ENCODE data around the gene HYAL3. TPM values are rescaled to one million over a fixed set of nuclear protein-coding genes. Genes with fewer than 3 reads are reported as not detected.
A peak's percentile ranks its signal among the peaks of the same experiment; 100 is the strongest.

The HYAL3 gene
- total and polyA plus RNA-seq, 2 of the 13 experiments (the other 11 are each of a cell fraction or from before 2014, with no cell fraction given) = 5.5 to 10.4 TPM

GRCh38 chr3:50322115-50322385 lies 22.8 kb upstream of the HYAL3 start (continued):
- TF ChIP-seq ZNF224 (CRISPR knock-in tag; IDR thresholded peaks at IDR 0.05) = no peak
- peak; percentile 49; the same call in 1 of the 2 replicates for TF ChIP-seq TARDBP (CRISPR knock-in tag; IDR thresholded peaks at IDR 0.05)
- peak; percentile 45 for TF ChIP-seq MED8 (CRISPR knock-in tag; IDR thresholded peaks at IDR 0.05; ENCODE audit: insufficient replicate concordance)
- TF ChIP-seq ZNF407 (CRISPR knock-in tag; IDR thresholded peaks at IDR 0.05; ENCODE audit: not compliant biosample characterization) = no peak
- TF ChIP-seq ZNF333 (CRISPR knock-in tag; IDR thresholded peaks at IDR 0.05; ENCODE audit: borderline replicate concordance) = peak; percentile 51; the same call in 1 of the 2 replicates
- no peak for TF ChIP-seq ZBTB21 (CRISPR knock-in tag; IDR thresholded peaks at IDR 0.05)
- peak; percentile 31; the same call in 1 of the 2 replicates for TF ChIP-seq RFXAP (CRISPR knock-in tag; IDR thresholded peaks at IDR 0.05; ENCODE audit: borderline replicate concordance)
- TF ChIP-seq NFKB2 (CRISPR knock-in tag; IDR thresholded peaks at IDR 0.05; ENCODE audit: borderline replicate concordance) = 0 out of 2 replicates have a peak, but pooled peaks have one; percentile 3
- peak; percentile 51 for TF ChIP-seq TAF1 (CRISPR knock-in tag; IDR thresholded peaks at IDR 0.05)
- no peak for TF ChIP-seq KDM6A (CRISPR knock-in tag; IDR thresholded peaks at IDR 0.05; ENCODE audit: low read depth)
- 0 out of 2 replicates have a peak, but pooled peaks have one; percentile 3 for TF ChIP-seq KMT2A (CRISPR knock-in tag; IDR thresholded peaks at IDR 0.05)
- no peak for TF ChIP-seq ZNF446 (CRISPR knock-in tag; IDR thresholded peaks at IDR 0.05)
- TF ChIP-seq RCOR2 (CRISPR knock-in tag; IDR thresholded peaks at IDR 0.05) = no peak
- TF ChIP-seq ZNF614 (CRISPR knock-in tag; IDR thresholded peaks at IDR 0.05; ENCODE audit: borderline replicate concordance) = no peak; the same call in 1 of the 2 replicates
- TF ChIP-seq ZNF749 (CRISPR knock-in tag; IDR thresholded peaks at IDR 0.05; ENCODE audit: borderline replicate concordance) = 0 out of 2 replicates have a peak, but pooled peaks have one; percentile 1
- peak; percentile 8; the same call in 1 of the 2 replicates for TF ChIP-seq HOXA3 (CRISPR knock-in tag; IDR thresholded peaks at IDR 0.05)
- TF ChIP-seq POLR2AphosphoS5 (IDR thresholded peaks at IDR 0.05; ENCODE audit: low read depth, low read length) = peak; percentile 75
- no peak for TF ChIP-seq GMEB2 (CRISPR knock-in tag; IDR thresholded peaks at IDR 0.05; ENCODE audit: low read depth)
- TF ChIP-seq CHD2 (IDR thresholded peaks at IDR 0.05; ENCODE audit: low read depth, low read length) = no peak
- no peak for TF ChIP-seq REXO4 (CRISPR knock-in tag; IDR thresholded peaks at IDR 0.05; ENCODE audit: borderline replicate concordance)
